OCI-LY1 (cell line): ENCODE measurements around the gene DNLZ.

ENCODE experiments used
- H2AFZ ChIP-seq: fragments of 200-600 bp; sonication (generic), shearing (Covaris generic); 2 replicates; pipeline ENCODE4 v1.6.0; 2014; ENCODE audit warnings: antibody characterized with exemption, mild to moderate bottlenecking, low read length
- H3F3A ChIP-seq: fragments of 200-600 bp; sonication (generic), shearing (Covaris generic); 2 replicates; pipeline ENCODE4 v1.6.0; 2014; ENCODE audit warnings: mild to moderate bottlenecking, antibody characterized with exemption, low read length, moderate library complexity; ENCODE audit not compliant: insufficient read depth
- H3K27ac ChIP-seq: fragments of 200-600 bp; sonication (generic); 2 replicates; pipeline ENCODE4 v1.5.1; 2014; ENCODE audit warnings: low read length, mixed run types, mild to moderate bottlenecking, low read depth; ENCODE audit not compliant: poor library complexity, severe bottlenecking
- H3K27me3 ChIP-seq: fragments of 200-600 bp; sonication (generic); 2 replicates; pipeline ENCODE4 v1.6.0; 2014; ENCODE audit warnings: antibody characterized with exemption, mild to moderate bottlenecking, low read length, moderate library complexity; ENCODE audit not compliant: insufficient read depth
- H3K36me3 ChIP-seq: fragments of 200-600 bp; sonication (generic); 2 replicates; pipeline ENCODE4 v1.6.1; 2014; ENCODE audit warnings: mild to moderate bottlenecking, antibody characterized with exemption, low read length, moderate library complexity, mixed read lengths; ENCODE audit not compliant: insufficient read depth
- H3K4me1 ChIP-seq: fragments of 200-600 bp; sonication (generic); 2 replicates; pipeline ENCODE4 v1.5.1; 2014; ENCODE audit warnings: mild to moderate bottlenecking, low read length, moderate library complexity; ENCODE audit not compliant: insufficient read depth, severe bottlenecking
- H3K4me2 ChIP-seq: fragments of 200-600 bp; sonication (generic), shearing (Covaris generic); 2 replicates; pipeline ENCODE4 v1.6.1; 2014; ENCODE audit warnings: low read length
- H3K4me3 ChIP-seq: fragments of 200-600 bp; sonication (generic); 2 replicates; pipeline ENCODE4 v1.5.1; 2014; ENCODE audit warnings: low read length, low read depth, mild to moderate bottlenecking, mixed read lengths; ENCODE audit not compliant: poor library complexity, severe bottlenecking
- H3K79me2 ChIP-seq: fragments of 200-600 bp; shearing (Covaris generic); 2 replicates; pipeline ENCODE4 v1.6.1; 2016; ENCODE audit warnings: mixed run types, low read length, mixed read lengths; ENCODE audit not compliant: insufficient read depth
- H3K9ac ChIP-seq: fragments of 200-600 bp; sonication (generic), shearing (Covaris generic); 2 replicates; pipeline ENCODE4 v1.6.1; 2014; ENCODE audit warnings: mild to moderate bottlenecking, low read length, mixed read lengths
- H3K9me2 ChIP-seq: fragments of 200-600 bp; sonication (generic), shearing (Covaris generic); 2 replicates; pipeline ENCODE4 v1.6.1; 2014; ENCODE audit warnings: low read depth, mild to moderate bottlenecking, low read length, mixed read lengths
- H3K9me3 ChIP-seq: fragments of 200-600 bp; shearing (Covaris generic); 2 replicates; pipeline ENCODE4 v1.6.1; 2014; ENCODE audit warnings: low read length, mixed read lengths
- H4K20me1 ChIP-seq: fragments of 200-600 bp; sonication (generic), shearing (Covaris generic); 2 replicates; pipeline ENCODE4 v1.6.0; 2016; ENCODE audit warnings: mild to moderate bottlenecking, low read length; ENCODE audit not compliant: insufficient read depth
- CTCF ChIP-seq: fragments of 200-600 bp; sonication (generic), shearing (Covaris generic); IDR thresholded peaks from 2 replicates; pipeline ENCODE4 v1.5.1; 2017; ENCODE audit warnings: mild to moderate bottlenecking, antibody characterized with exemption, low read length, moderate library complexity, mixed read lengths
- EZH2 ChIP-seq: fragments of 200-600 bp; sonication (generic), shearing (Covaris generic); IDR thresholded peaks from 2 replicates; pipeline ENCODE4 v1.8.0; 2017; ENCODE audit warnings: borderline replicate concordance, mixed run types, mild to moderate bottlenecking, antibody characterized with exemption, low read length, moderate library complexity, mixed read lengths

Gene DNLZ

GRCh38 chr9:136400038-136400834, 36.7 kb upstream of the DNLZ start, which contains the start of gene SNAPC4:
TSS of gene SNAPC4 (minus strand) at chr9:136400170. CDS start at chr9:136398428, 1,742 bp downstream.
- Histone ChIP-seq H3K9me3 (no peaks in the 10 kb centered on the region), H3K36me3 (peaks cover 67% of the 10 kb centered on the region), H3K27me3 (no peaks in the 10 kb centered on the region), H3K79me2 (peaks cover 18% of the 10 kb centered on the region), H3K9ac (peak within 1 kb of the TSS; percentile 96), H3K9me2 (no peaks in the 10 kb centered on the region), H4K20me1 (no peaks in the 10 kb centered on the region), H3K4me1 (peaks cover 20% of the 10 kb centered on the region), H3K4me3 (peak within 1 kb of the TSS; percentile 99), H3K4me2 (peak within 1 kb of the TSS; percentile 99), H3F3A (no peaks in the 10 kb centered on the region), H3K27ac (no peak within 1 kb of the TSS), H2AFZ (no peak within 1 kb of the TSS)
- TF ChIP-seq CTCF (peak; percentile 88), EZH2 (no peak)

GRCh38 chr9:136399176-136400037, 35.9 kb upstream of the DNLZ start:
- Histone ChIP-seq H3K9me3 (no peaks in the 10 kb centered on the region), H3K27me3 (no peaks in the 10 kb centered on the region), H3F3A (no peaks in the 10 kb centered on the region), H3K9ac (peak overlapping the region; percentile 96), H4K20me1 (no peaks in the 10 kb centered on the region), H3K27ac (no peak overlapping the region), H3K4me3 (peak overlapping the region; percentile 99), H2AFZ (no peak overlapping the region), H3K4me2 (peak overlapping the region; percentile 99), H3K9me2 (no peaks in the 10 kb centered on the region), H3K36me3 (peaks cover 67% of the 10 kb centered on the region), H3K4me1 (peaks cover 20% of the 10 kb centered on the region), H3K79me2 (peaks cover 18% of the 10 kb centered on the region)
- TF ChIP-seq CTCF, result no peak

- no peaks in the 10 kb centered on the region for H3K9me3 ChIP-seq
- H3K4me2 ChIP-seq, result peak overlapping the region; percentile 99
- H3K9ac ChIP-seq, result peak overlapping the region; percentile 96; the same call in 1 of the 2 replicates
- H3K4me3 ChIP-seq, result peak overlapping the region; percentile 99
- peaks cover 67% of the 10 kb centered on the region for H3K36me3 ChIP-seq
- TF ChIP-seq CTCF (no peak), EZH2 (no peak)
- H3K79me2 ChIP-seq, result peaks cover 18% of the 10 kb centered on the region
- no peak overlapping the region for H2AFZ ChIP-seq
- no peaks in the 10 kb centered on the region for H3K27me3 ChIP-seq
- no peak overlapping the region for H3K27ac ChIP-seq
- no peaks in the 10 kb centered on the region for H4K20me1 ChIP-seq
- peaks cover 20% of the 10 kb centered on the region for H3K4me1 ChIP-seq
- no peaks in the 10 kb centered on the region for H3F3A ChIP-seq
- H3K9me2 ChIP-seq, result no peaks in the 10 kb centered on the region
Observed at GRCh38 chr9:136398286-136398685, 34.7 kb upstream of the DNLZ start.
